Glomerular endothelial cell (primary cell): Measurements from ENCODE around the gene MAP2K7. TPM values are rescaled to one million over a fixed set of nuclear protein-coding genes. Genes with fewer than 3 reads are reported as not detected.
"Not testable (repeated sequence)": the region's sequence is repeated elsewhere in the genome, so short reads cannot be mapped to it uniquely, and the experiment has no call there.

Source experiments
- DNase-seq: peaks from one replicate; pipeline ENCODE4 v3.0.0-alpha.2; 2011; ENCODE audit warnings: low read depth, low spot score; ENCODE audit errors: extremely low read depth
- total RNA-seq: library from RNA; depleted of rRNA; stranded (reverse); fragments of >200 nt; gene quantifications from 2 replicates; pipeline ENCODE4 v1.2.3, GENCODE V29; 2015

The MAP2K7 gene
- total RNA-seq: 10.6 and 16.5 TPM in 2 replicates

DNA sequence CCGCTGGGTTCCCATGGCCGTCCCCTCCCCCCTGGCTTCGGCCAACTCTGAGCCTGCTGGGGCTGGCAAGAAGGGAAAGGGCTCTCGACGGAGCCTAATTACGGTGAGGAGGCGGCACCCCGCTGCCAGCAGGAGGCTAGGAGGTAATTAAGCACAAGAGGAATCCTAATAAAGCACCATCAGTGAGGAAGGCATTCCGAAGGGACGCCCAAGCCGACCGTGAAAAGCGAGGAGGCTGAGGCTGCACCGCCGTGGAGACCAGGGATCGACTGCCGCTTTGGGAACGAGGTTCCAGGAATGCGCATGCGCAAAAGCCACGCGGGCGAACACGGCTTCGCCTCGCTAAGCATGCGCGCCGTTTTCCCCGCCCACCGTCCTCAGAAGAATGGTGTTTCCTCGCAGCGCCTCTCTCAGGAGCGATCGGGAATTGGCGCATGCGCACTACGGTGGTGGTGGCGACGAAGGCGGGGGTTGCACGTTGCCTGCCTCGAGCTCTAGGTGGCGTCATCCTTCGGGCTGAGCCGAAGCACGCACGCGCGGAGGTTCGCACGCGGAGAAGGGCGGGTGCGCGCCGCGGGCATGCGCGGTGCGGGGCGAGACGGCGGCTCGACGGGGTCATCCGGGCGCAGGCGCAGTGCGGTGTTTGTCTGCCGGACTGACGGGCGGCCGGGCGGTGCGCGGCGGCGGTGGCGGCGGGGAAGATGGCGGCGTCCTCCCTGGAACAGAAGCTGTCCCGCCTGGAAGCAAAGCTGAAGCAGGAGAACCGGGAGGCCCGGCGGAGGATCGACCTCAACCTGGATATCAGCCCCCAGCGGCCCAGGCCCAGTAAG lies at the start of gene MAP2K7:
Gene MAP2K7 (plus strand): TSS at position 634 of the 830 bp plus-strand sequence. CDS start 68 bp downstream, at position 702.
- peak; percentile 90 for DNase-seq

GRCh38 chr19:7855426-7856108 lies 48.1 kb upstream of the MAP2K7 start:
- DNase-seq: no peak

DNA sequence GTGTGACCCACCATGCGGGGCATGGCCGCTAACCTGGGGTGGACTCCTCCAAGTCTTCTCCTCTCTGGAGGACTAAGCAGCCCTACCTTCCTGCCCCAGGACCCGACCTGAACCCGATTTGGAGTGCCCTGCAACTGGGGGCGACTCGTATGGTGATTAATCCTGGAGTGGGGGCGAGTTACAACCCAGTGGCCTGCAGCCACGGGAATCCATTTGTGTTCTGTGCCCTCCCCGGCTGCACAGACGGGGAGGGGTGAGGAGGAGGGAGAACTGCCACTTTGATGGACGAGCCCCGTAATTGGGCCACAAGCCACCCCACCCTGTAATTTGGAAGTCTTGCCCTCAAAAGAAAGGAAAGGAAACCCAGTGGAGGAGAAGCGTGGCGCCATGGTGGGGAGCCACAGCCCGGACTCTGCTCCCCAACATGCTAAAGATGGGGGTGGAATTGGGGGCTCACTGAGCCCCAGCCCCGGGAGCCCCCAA lies 47.5 kb upstream of the MAP2K7 start:
- DNase-seq: no peak

DNA sequence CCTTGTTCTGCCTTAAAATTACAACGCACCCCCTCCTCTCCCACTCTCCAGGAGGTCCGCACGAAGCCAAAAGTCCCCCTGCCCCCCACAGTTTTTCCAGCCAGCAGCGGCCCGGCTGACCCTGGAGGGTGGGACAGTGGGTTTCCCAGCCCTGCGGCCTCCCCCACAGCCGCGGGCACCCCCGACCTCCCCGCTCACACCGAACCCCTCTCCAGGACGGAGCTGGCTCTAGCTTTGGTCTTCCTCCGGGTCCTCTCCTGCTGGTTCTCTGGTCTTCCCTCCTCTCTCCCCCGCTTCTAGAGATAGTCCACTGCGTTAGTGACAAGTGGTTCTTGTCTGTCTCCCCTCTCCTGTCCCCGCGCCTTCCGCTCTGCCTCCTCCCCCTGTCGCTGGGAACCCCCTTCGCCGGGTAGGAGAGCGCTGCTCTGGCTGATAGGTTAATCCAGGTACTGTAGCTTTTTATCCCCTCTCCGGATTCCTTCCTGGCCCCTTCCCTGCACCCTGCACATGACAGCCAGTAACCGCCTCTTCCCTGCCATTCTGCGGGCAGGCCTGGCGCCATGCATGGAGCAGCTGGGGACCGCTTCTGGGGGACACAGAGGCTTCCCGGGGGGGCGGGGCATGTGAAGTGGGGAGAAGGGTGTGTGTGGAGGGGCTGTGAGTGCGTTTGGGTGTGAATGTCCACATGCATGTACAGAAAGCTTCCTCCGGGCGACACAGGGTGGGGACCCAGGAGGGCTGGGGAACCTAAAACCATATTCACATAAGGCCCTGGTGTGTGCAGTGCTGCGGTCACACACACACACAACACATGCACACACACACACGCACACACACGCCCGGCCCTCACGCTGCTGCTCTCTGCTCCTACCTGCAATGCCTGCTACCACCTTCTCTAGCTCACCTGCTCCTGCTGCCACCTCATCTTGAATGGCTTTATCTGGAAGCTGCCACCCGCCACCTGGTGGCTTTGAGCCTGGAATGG lies 46.7 kb upstream of the MAP2K7 start:
- DNase-seq: no peak

DNA sequence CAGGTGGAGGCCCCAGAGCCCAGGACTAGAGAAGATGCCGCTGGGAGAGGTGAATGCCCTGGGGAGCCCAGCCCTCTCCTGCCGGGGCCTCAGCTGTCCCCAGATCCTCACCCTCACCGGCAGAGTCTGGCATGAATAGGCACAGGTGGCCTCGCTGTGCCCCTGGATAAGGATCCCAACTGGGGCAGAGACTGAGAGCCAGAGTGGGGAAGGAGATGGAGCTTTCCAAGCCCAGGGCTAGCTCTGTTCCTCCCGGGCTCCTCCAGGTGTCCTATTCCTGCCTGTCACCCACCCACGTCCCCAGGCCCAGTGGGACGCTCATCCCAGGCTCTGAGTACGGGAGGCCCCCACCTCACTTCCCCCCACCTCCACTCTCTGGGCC lies 46.0 kb upstream of the MAP2K7 start:
- no peak for DNase-seq

DNA sequence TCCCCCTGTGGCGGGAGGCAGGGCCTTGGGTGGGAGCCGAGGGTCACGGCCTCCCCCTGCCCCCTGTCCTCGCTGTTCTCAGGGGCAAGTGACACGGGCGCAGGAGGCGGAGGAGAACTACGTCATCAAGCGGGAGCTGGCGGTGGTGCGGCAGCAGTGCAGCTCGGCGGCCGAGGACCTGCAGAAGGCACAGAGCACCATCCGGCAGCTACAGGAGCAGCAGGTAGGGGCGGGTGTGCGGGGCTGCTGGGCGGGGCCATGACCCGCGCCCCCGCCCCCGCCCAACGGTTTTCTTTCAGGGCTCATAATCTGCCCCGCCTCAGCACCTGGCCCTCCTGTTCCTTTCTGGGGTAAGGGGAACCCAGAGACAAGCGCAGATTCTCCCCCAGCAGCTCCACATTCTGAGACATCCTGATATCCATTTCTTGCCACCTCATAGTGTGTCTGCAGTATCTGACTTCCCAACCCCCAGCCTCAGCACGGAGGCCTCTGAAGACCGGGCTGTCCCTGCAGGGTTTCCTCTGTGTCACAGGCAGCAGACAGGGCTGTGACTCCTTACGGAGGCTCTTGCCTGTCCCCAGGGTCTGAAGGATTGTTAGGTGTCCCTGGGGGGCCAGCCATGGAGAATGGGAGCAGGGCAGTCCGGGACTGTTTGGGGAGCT lies 45.4 kb upstream of the MAP2K7 start:
- no peak for DNase-seq

GRCh38 chr19:7859087-7859486 lies 44.6 kb upstream of the MAP2K7 start:
- not testable (repeated sequence) for DNase-seq

DNA sequence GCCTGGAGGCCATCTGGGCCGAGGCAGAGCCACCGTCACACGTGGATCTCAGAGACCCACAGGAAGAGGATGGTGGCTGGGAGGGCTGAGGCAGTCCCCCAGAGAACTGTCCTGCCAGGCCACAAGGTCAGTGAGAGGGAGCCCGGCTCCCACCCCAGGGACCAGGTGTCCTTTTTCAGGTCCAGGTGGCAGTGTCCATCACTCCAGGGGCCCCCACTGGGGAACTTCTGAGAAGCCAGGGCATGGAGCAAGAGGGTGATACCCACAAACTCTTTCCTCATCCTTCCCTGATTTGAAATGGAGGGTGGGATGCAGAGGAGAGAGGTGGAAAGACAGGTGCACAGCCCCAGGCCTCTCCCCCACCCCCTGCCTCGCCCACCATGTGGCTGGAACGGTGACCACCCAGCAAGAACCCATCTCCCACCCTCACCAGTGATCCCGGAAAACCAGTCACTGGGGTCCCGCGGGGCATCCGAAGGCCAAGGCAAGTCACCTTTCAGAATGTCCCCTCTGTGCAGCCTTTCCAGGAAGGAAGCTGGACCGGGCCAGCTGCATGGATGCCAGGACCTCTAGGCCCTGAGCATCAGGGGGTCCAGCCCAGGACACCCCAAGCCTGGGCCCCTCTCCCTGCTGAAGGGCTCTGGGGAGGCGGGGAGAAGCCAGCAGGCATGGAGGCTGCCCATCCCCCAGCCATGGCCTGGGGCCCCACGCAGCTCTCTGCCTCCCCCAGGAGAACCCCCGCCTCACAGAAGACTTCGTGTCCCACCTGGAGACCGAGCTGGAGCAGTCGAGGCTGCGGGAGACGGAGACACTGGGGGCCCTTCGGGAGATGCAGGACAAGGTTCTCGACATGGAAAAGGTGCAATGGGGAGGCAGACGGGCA lies 43.6 kb upstream of the MAP2K7 start:
- DNase-seq: no peak

- DNase-seq: no peak
These were observed 42.7 kb upstream of the MAP2K7 start for GRCh38 chr19:7860714-7861618.

DNA sequence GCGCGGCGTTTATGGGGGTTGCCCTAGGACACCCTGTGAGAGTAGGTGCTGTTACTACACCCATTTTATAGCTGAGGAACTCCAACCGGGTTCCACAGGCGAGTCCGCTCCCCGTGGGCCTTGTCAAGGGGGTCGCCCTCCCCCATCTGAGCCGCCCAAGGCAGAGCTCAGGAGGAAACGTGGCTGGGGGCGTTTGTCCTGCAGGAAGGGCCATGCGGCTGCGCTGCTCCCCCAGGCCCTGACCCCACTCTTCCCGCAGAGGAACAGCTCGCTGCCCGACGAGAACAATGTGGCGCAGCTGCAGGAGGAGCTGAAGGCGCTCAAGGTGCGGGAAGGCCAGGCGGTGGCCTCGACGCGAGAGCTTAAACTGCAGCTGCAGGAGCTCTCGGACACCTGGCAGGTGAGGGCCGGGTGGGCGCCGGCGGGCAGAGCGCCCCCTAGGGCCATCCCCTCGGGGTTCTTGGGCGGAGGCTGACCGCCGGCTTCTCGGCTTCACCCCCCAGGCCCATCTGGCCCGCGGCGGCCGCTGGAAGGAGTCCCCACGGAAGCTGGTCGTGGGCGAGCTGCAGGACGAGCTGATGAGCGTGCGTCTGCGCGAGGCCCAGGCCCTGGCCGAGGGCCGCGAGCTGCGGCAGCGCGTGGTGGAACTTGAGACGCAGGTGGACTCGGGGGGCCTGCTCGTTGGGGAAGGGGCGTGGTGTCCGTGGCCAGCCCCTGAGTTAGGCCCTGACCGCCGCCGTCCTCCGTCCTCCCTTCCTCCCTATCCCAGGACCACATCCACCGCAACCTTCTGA lies 41.9 kb upstream of the MAP2K7 start:
- no peak for DNase-seq

- DNase-seq: no peak
These were observed 41.2 kb upstream of the MAP2K7 start for GRCh38 chr19:7862413-7862951.

DNA sequence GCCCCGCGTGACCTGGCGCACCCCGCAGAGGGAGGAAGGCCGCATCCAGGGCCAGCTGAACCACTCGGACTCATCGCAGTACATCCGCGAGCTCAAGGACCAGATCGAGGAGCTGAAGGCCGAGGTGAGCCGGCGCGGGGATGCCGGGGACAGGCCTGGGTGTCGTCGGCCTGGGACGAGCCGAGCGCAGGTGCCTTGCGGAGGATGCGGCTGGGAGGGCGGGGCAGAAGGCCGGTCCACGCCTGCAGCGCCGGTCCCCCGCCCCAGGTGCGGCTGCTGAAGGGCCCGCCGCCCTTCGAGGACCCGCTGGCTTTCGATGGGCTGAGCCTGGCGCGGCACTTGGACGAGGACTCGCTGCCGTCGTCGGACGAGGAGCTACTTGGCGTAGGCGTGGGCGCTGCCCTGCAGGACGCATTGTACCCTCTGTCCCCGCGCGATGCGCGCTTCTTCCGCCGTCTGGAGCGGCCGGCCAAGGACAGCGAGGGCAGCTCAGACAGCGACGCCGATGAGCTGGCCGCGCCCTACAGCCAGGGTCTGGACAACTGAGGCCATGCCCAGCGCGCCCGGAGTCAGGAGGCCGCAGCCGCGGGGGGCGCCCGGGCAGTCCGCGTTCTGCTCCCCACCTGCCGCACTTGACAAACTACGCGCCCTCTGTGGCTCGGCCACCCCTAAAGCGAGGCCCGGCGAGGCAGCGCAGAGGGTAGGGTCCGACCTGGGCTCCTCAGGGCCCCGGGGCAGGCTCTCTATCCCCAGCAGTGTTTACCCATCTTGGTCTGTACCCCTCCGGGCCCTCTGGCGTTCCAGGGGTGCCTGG lies 40.3 kb upstream of the MAP2K7 start:
- DNase-seq: no peak

DNA sequence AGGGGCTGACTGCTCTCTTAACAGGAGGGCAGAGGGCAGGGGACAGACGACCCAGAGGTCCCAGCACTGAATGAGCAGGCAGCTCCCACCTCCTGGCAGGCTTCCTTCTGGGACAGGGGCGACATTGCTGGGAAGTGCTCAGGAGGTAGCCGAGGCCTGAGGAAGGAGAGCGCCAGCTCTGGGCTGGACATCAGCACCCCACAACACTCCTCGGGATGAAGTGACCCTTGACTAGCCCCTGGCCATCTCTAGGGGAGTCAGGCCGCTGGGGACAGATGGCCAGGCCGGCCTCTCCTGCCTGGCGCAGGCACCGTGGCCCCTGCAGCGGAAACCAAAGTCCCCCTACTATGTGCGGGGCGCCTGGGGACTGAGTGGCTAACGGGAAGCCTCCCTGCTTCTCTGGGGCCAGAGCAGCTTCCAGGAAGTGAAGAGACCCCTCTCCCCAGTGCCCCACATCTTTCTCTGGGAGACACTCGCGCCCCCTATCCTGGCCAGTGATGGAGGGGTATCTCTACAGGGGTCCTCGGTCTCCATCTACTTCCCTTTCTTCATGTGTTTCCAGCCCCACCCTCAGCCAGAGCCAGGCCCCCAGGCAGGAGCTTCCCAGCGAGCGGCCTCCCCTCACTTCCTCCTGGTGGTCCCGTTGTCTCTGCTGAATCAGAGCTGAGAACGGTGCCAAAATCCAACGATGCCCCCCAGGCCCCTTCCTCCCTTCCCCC lies 39.5 kb upstream of the MAP2K7 start:
- DNase-seq: no peak

DNA sequence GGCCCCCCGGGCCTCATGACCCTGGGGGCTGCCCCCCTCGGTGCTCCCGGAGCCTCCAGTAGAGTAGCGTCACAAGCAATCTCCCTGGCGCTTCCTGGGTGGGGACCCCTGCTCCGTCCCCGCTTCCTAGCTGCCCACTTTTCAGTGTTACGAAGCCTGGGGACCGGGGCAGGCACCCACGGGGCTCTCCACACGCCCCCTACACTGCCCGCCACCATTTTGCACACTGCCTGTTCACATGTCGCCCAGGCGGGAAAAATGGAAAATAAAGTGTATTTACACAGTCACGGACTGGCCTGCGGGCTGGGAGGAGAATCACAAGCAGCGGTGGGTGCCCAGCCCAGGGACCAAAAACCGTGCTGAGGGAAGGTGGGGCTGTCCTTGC lies 39.0 kb upstream of the MAP2K7 start:
- DNase-seq: no peak

GRCh38 chr19:7865262-7865911 lies 38.3 kb upstream of the MAP2K7 start:
- DNase-seq: no peak
